Stimulated activated naive CD8-positive, alpha-beta T cell treated with anti-CD3 and anti-CD28 coated beads, Interleukin-15, Interleukin-2, amounts not matched to agents 100 ng/mL and 50 ng/mL, for 24 hours (primary cell): Measurements from ENCODE around the gene VRK3.
"Not testable (repeated sequence)": the region's sequence is repeated elsewhere in the genome, so short reads cannot be mapped to it uniquely, and the experiment has no call there.

Experiments
- H3K27ac Mint-ChIP-seq: one replicate; pipeline ENCODE4 v1.8.0; 2021; ENCODE audit warnings: mild to moderate bottlenecking, mixed read lengths
- H3K27me3 Mint-ChIP-seq: one replicate; pipeline ENCODE4 v1.8.0; 2021; ENCODE audit warnings: mixed read lengths
- H3K36me3 Mint-ChIP-seq: one replicate; pipeline ENCODE4 v1.8.0; 2021; ENCODE audit warnings: low read depth, mixed read lengths
- H3K4me1 Mint-ChIP-seq: one replicate; pipeline ENCODE4 v1.8.0; 2021; ENCODE audit warnings: low read depth, mixed read lengths
- H3K4me3 Mint-ChIP-seq: one replicate; pipeline ENCODE4 v1.8.0; 2021; ENCODE audit warnings: mild to moderate bottlenecking, mixed read lengths
- H3K9me3 Mint-ChIP-seq: one replicate; pipeline ENCODE4 v1.8.0; 2021; ENCODE audit warnings: mixed read lengths

VRK3 gene

GRCh38 chr19:50025022-50025793 is at the start of gene VRK3:
Gene VRK3 (minus strand): TSS chr19:50025372. CDS start chr19:50016162, 9,210 bp downstream.
- Mint-ChIP-seq H3K4me1 (peaks cover 61% of the 10 kb centered on the region), H3K9me3 (peaks cover 4% of the 10 kb centered on the region), H3K27me3 (peaks cover 4% of the 10 kb centered on the region), H3K27ac (peak within 1 kb of the TSS; percentile 100), H3K4me3 (peak within 1 kb of the TSS; percentile 94), H3K36me3 (peaks cover 29% of the 10 kb centered on the region)

GRCh38 chr19:50068382-50068781 is 43.2 kb upstream of the VRK3 start:
- H3K27me3 Mint-ChIP-seq: not testable (repeated sequence)

GRCh38 chr19:50067575-50067974 is 42.4 kb upstream of the VRK3 start:
- H3K27me3 Mint-ChIP-seq: peaks cover 9% of the 10 kb centered on the region
- peaks cover 4% of the 10 kb centered on the region for H3K4me1 Mint-ChIP-seq
- no peaks in the 10 kb centered on the region for H3K9me3 Mint-ChIP-seq
- no peaks in the 10 kb centered on the region for H3K36me3 Mint-ChIP-seq
- no peak overlapping the region for H3K4me3 Mint-ChIP-seq
- no peak overlapping the region for H3K27ac Mint-ChIP-seq

More at GRCh38 chr19:50068382-50068781, 43.2 kb upstream of the VRK3 start:
- not testable (repeated sequence) for H3K4me3 Mint-ChIP-seq, H3K9me3 Mint-ChIP-seq, H3K4me1 Mint-ChIP-seq, H3K27ac Mint-ChIP-seq, H3K36me3 Mint-ChIP-seq

GRCh38 chr19:50065938-50066337 is 40.8 kb upstream of the VRK3 start:
- no peaks in the 10 kb centered on the region for H3K9me3 Mint-ChIP-seq
- no peak overlapping the region for H3K4me3 Mint-ChIP-seq
- peaks cover 6% of the 10 kb centered on the region for H3K27me3 Mint-ChIP-seq
- no peak overlapping the region for H3K27ac Mint-ChIP-seq
- peaks cover 4% of the 10 kb centered on the region for H3K4me1 Mint-ChIP-seq
- no peaks in the 10 kb centered on the region for H3K36me3 Mint-ChIP-seq

GRCh38 chr19:50061650-50062049 is 36.5 kb upstream of the VRK3 start:
- no peak overlapping the region for H3K27ac Mint-ChIP-seq
- no peak overlapping the region for H3K4me3 Mint-ChIP-seq
- H3K36me3 Mint-ChIP-seq: no peaks in the 10 kb centered on the region
- peaks cover 4% of the 10 kb centered on the region for H3K4me1 Mint-ChIP-seq
- peaks cover 3% of the 10 kb centered on the region for H3K27me3 Mint-ChIP-seq
- peaks cover 13% of the 10 kb centered on the region for H3K9me3 Mint-ChIP-seq

GRCh38 chr19:50060107-50060506 is 34.9 kb upstream of the VRK3 start:
- Mint-ChIP-seq H3K9me3 (peaks cover 13% of the 10 kb centered on the region), H3K27me3 (peaks cover 3% of the 10 kb centered on the region)

GRCh38 chr19:50059045-50059444 is 33.9 kb upstream of the VRK3 start:
- peaks cover 4% of the 10 kb centered on the region for H3K4me1 Mint-ChIP-seq
- H3K36me3 Mint-ChIP-seq: no peaks in the 10 kb centered on the region
- H3K27me3 Mint-ChIP-seq: peaks cover 3% of the 10 kb centered on the region
- H3K27ac Mint-ChIP-seq: no peak overlapping the region
- no peak overlapping the region for H3K4me3 Mint-ChIP-seq
- H3K9me3 Mint-ChIP-seq: peaks cover 13% of the 10 kb centered on the region

More at GRCh38 chr19:50060107-50060506, 34.9 kb upstream of the VRK3 start:
- Mint-ChIP-seq H3K27ac (no peak overlapping the region), H3K4me1 (peaks cover 4% of the 10 kb centered on the region), H3K36me3 (no peaks in the 10 kb centered on the region), H3K4me3 (no peak overlapping the region)

- Mint-ChIP-seq H3K9me3 (peaks cover 13% of the 10 kb centered on the region), H3K4me3 (no peak overlapping the region), H3K27me3 (peaks cover 3% of the 10 kb centered on the region), H3K4me1 (peaks cover 4% of the 10 kb centered on the region), H3K27ac (no peak overlapping the region), H3K36me3 (no peaks in the 10 kb centered on the region)
Observed at GRCh38 chr19:50058425-50058824, 33.3 kb upstream of the VRK3 start.

- no peak overlapping the region for H3K4me3 Mint-ChIP-seq
- H3K4me1 Mint-ChIP-seq: peaks cover 16% of the 10 kb centered on the region
- no peak overlapping the region for H3K27ac Mint-ChIP-seq
- peaks cover 7% of the 10 kb centered on the region for H3K27me3 Mint-ChIP-seq
- no peaks in the 10 kb centered on the region for H3K9me3 Mint-ChIP-seq
- peaks cover 5% of the 10 kb centered on the region for H3K36me3 Mint-ChIP-seq
Observed at GRCh38 chr19:50053119-50053518, 27.9 kb upstream of the VRK3 start.

GRCh38 chr19:50051964-50052363 is 26.8 kb upstream of the VRK3 start:
- Mint-ChIP-seq H3K36me3 (peaks cover 14% of the 10 kb centered on the region), H3K27me3 (peaks cover 7% of the 10 kb centered on the region), H3K4me3 (no peak overlapping the region), H3K4me1 (peaks cover 16% of the 10 kb centered on the region), H3K27ac (no peak overlapping the region), H3K9me3 (no peaks in the 10 kb centered on the region)

- not testable (repeated sequence) for H3K27me3 Mint-ChIP-seq, H3K27ac Mint-ChIP-seq, H3K9me3 Mint-ChIP-seq
- Mint-ChIP-seq H3K4me3 (peak overlapping the region; percentile 81), H3K36me3 (peaks cover 20% of the 10 kb centered on the region), H3K4me1 (peaks cover 16% of the 10 kb centered on the region)
Observed at GRCh38 chr19:50051228-50051895, 26.2 kb upstream of the VRK3 start.

GRCh38 chr19:50050406-50051227 is 25.4 kb upstream of the VRK3 start:
- Mint-ChIP-seq H3K27me3 (peaks cover 4% of the 10 kb centered on the region), H3K9me3 (peaks cover 7% of the 10 kb centered on the region), H3K36me3 (peaks cover 27% of the 10 kb centered on the region), H3K4me3 (peak overlapping the region; percentile 81), H3K4me1 (peaks cover 16% of the 10 kb centered on the region), H3K27ac (no peak overlapping the region)

GRCh38 chr19:50047671-50048070 is 22.5 kb upstream of the VRK3 start:
- Mint-ChIP-seq H3K36me3 (peaks cover 55% of the 10 kb centered on the region), H3K4me1 (peaks cover 16% of the 10 kb centered on the region)

GRCh38 chr19:50046649-50047503 is 21.7 kb upstream of the VRK3 start:
- Mint-ChIP-seq H3K36me3 (peaks cover 63% of the 10 kb centered on the region), H3K27me3 (peaks cover 4% of the 10 kb centered on the region), H3K4me1 (peaks cover 16% of the 10 kb centered on the region), H3K4me3 (no peak overlapping the region), H3K27ac (no peak overlapping the region), H3K9me3 (peaks cover 33% of the 10 kb centered on the region)

More at GRCh38 chr19:50047671-50048070, 22.5 kb upstream of the VRK3 start:
- Mint-ChIP-seq H3K27me3 (peaks cover 4% of the 10 kb centered on the region), H3K4me3 (no peak overlapping the region), H3K9me3 (peaks cover 31% of the 10 kb centered on the region), H3K27ac (no peak overlapping the region)
